ENCODE measurements around the gene PHF2. TPM values are rescaled to one million over a fixed set of nuclear protein-coding genes. Genes with fewer than 3 reads are reported as not detected.

PHF2 gene
- total and polyA plus RNA-seq, 2 of the 4 experiments (the other 2 are of a cell fraction) = 5.9 to 9.5 TPM

DNA sequence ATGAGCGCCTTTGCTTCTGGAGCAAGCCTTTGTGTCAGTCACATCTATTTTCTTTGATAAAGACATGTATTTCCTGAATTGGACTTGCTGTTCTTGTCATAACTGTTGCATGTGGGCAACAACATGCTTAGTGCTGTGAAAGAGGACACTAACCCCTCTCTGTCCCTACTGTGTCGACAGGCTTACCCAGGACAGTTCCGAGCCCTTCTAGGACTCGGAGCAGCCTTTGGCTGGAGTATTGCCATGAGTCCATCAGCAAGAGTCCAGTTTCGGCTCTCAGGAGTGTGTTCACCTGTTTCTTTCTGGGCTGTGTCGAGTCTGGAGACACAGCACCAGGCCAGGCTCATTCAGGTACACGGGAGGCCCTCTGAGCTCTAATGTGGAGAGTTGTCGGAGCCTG lies 36.1 kb upstream of the PHF2 start:
- Histone ChIP-seq H3K14ac (replicated peaks; ENCODE audit: low read depth, low read length) (no peak overlapping the region), H3K4me1 (ENCODE audit: control insufficient read depth, insufficient read depth, low read length) (no peaks in the 10 kb centered on the region), H3K9me1 (ENCODE audit: insufficient read depth, low read length) (peaks cover 9% of the 10 kb centered on the region; the same call in 1 of the 2 replicates), H4K91ac (ENCODE audit: insufficient read depth, low read depth, low read length) (no peak overlapping the region), H2BK5ac (ENCODE audit: low read depth, low read length, poor library complexity, severe bottlenecking) (no peak overlapping the region), H3K4ac (ENCODE audit: low read depth, low read length) (no peak overlapping the region), H2AFZ (replicated peaks; ENCODE audit: low read length, poor library complexity) (no peak overlapping the region), H3K9me3 (ENCODE audit: control insufficient read depth, insufficient read depth, low read length) (no peaks in the 10 kb centered on the region), H3K9ac (ENCODE audit: low read depth, low read length) (no peak overlapping the region), H4K20me1 (ENCODE audit: insufficient read depth, low read length) (no peaks in the 10 kb centered on the region), H3K27me3 (ENCODE audit: control insufficient read depth, insufficient read depth, low read length) (no peaks in the 10 kb centered on the region), H3K4me3 (ENCODE audit: insufficient read depth, low read depth, low read length) (no peak overlapping the region), H4K5ac (ENCODE audit: low read depth, low read length) (no peak overlapping the region), H3K18ac (ENCODE audit: low read depth, low read length) (no peak overlapping the region), H3K36me3 (ENCODE audit: control insufficient read depth, insufficient read depth, low read length) (peaks cover 34% of the 10 kb centered on the region), H3K4me2 (ENCODE audit: low read depth, low read length) (no peak overlapping the region), H3K23ac (ENCODE audit: low read depth, low read length) (no peak overlapping the region), H2AK9ac (replicated peaks; ENCODE audit: low read depth, low read length, poor library complexity) (no peak overlapping the region), H2AK5ac (ENCODE audit: low read depth, low read length) (no peak overlapping the region), H2BK20ac (ENCODE audit: low read depth, low read length) (no peak overlapping the region), H3K79me1 (ENCODE audit: low read depth in 1 of 2, low read length in 2 of 2) (peaks cover 14 to 52% of the 10 kb centered on the region in 2 experiments; a peak in 3 of 4 replicates), H2BK120ac (ENCODE audit: low read depth, low read length) (no peak overlapping the region), H2BK15ac (ENCODE audit: low read depth, low read length) (no peak overlapping the region), H4K8ac (ENCODE audit: low read depth in 2 of 2, low read length in 2 of 2) (no peak overlapping the region), H3K56ac (ENCODE audit: extremely low read depth, insufficient read depth, low read length) (no peak overlapping the region), H3K27ac (ENCODE audit: insufficient read depth, low read length) (no peak overlapping the region)
- dilution Hi-C loops (cut with HindIII; ENCODE audit: low sequenced_read_pairs, unreplicated experiment) = no loop called here
- DNase-seq (no peak), ATAC-seq (ENCODE audit: low read depth) (no peak)
- CTCF ChIA-PET = interaction anchor here (0.6 kb wide), 1 partner anchor 77 kb away, joined by 3 read pairs; no protein-coding TSS in a partner anchor
- no TSS peak for BruUV-seq (replicated peaks)
- TF ChIP-seq FOS (IDR thresholded peaks at IDR 0.05; ENCODE audit: low read depth, low read length) (no peak), CHD1 (IDR thresholded peaks at IDR 0.05; ENCODE audit: low read depth, low read length) (no peak), RFX5 (IDR thresholded peaks at IDR 0.05; ENCODE audit: low read depth, low read length) (no peak), CEBPB (IDR thresholded peaks at IDR 0.05; ENCODE audit: low read depth, low read length) (no peak), MXI1 (IDR thresholded peaks at IDR 0.05; ENCODE audit: borderline replicate concordance, low read depth, low read length) (no peak), RAD21 (IDR thresholded peaks at IDR 0.05; ENCODE audit: low read length) (no peak), MAZ (IDR thresholded peaks at IDR 0.05; ENCODE audit: borderline replicate concordance, low read depth, low read length) (no peak)
- TF ChIP-seq, protein P1, sequence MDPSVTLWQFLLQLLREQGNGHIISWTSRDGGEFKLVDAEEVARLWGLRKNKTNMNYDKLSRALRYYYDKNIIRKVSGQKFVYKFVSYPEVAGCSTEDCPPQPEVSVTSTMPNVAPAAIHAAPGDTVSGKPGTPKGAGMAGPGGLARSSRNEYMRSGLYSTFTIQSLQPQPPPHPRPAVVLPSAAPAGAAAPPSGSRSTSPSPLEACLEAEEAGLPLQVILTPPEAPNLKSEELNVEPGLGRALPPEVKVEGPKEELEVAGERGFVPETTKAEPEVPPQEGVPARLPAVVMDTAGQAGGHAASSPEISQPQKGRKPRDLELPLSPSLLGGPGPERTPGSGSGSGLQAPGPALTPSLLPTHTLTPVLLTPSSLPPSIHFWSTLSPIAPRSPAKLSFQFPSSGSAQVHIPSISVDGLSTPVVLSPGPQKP (IDR thresholded peaks at IDR 0.05; ENCODE audit: borderline replicate concordance, low read depth, low read length) = no peak
- WGBS, 2 experiments (ENCODE audit: extremely low coverage in 2 of 2, insufficient read length in 1 of 2) = 86% methylated on average over 3 of the region's 8 CpGs; no CpG with 5 or more reads in 1 of the 2 experiments
- intact Hi-C loops (cut with micrococcal nuclease) = no loop called here
- in situ Hi-C loops (cut with MboI; ENCODE audit: low sequenced_read_pairs) = no loop called here
- POLR2A ChIA-PET (ENCODE audit: unreplicated experiment) = no interaction called here
